GM18511 (cell line): ENCODE measurements around the gene SH3GL3.

Source experiments
- ATAC-seq: cut with Tn5 transposase; IDR thresholded peaks from one replicate; pipeline ENCODE4 v1.9.1; 2021; ENCODE audit warnings: mild to moderate bottlenecking, moderate library complexity; ENCODE audit not compliant: unreplicated experiment

The SH3GL3 gene

GRCh38 chr15:83462026-83462425 lies 14.9 kb downstream of the SH3GL3 start:
- ATAC-seq: no peak

- ATAC-seq: no peak
Observed at GRCh38 chr15:83462953-83463433, 15.9 kb downstream of the SH3GL3 start.

GRCh38 chr15:83470887-83471286 lies 23.7 kb downstream of the SH3GL3 start:
- no peak for ATAC-seq

GRCh38 chr15:83471307-83471866 lies 24.2 kb downstream of the SH3GL3 start:
- ATAC-seq: no peak

GRCh38 chr15:83472151-83472550 lies 25.0 kb downstream of the SH3GL3 start:
- ATAC-seq: no peak

- ATAC-seq: no peak
Observed at GRCh38 chr15:83472797-83473196, 25.7 kb downstream of the SH3GL3 start.

- no peak for ATAC-seq
Observed at GRCh38 chr15:83474578-83474977, 27.4 kb downstream of the SH3GL3 start.

- ATAC-seq: no peak
Observed at GRCh38 chr15:83475551-83475950, 28.4 kb downstream of the SH3GL3 start.

GRCh38 chr15:83476066-83476465 lies 28.9 kb downstream of the SH3GL3 start:
- no peak for ATAC-seq

GRCh38 chr15:83476708-83477107 lies 29.6 kb downstream of the SH3GL3 start:
- no peak for ATAC-seq

- ATAC-seq: no peak
Observed at GRCh38 chr15:83477172-83477807, 30.1 kb downstream of the SH3GL3 start.

- no peak for ATAC-seq
Observed at GRCh38 chr15:83477808-83478537, 30.8 kb downstream of the SH3GL3 start.

GRCh38 chr15:83483612-83484011 lies 36.5 kb downstream of the SH3GL3 start:
- no peak for ATAC-seq

- no peak for ATAC-seq
Observed at GRCh38 chr15:83484636-83485035, 37.5 kb downstream of the SH3GL3 start.

- ATAC-seq: no peak
Observed at GRCh38 chr15:83486363-83486762, 39.2 kb downstream of the SH3GL3 start.

GRCh38 chr15:83487519-83487918 lies 40.4 kb downstream of the SH3GL3 start:
- no peak for ATAC-seq

GRCh38 chr15:83489690-83490089 lies 42.5 kb downstream of the SH3GL3 start:
- ATAC-seq: no peak

GRCh38 chr15:83491486-83491885 lies 44.3 kb downstream of the SH3GL3 start:
- no peak for ATAC-seq

- no peak for ATAC-seq
Observed at GRCh38 chr15:83496766-83497165, 49.6 kb downstream of the SH3GL3 start.

GRCh38 chr15:83498374-83498773 lies 51.2 kb downstream of the SH3GL3 start:
- no peak for ATAC-seq

GRCh38 chr15:83498801-83499200 lies 51.7 kb downstream of the SH3GL3 start:
- no peak for ATAC-seq

GRCh38 chr15:83499476-83499875 lies 52.3 kb downstream of the SH3GL3 start:
- no peak for ATAC-seq
